Endothelial cell of umbilical vein (primary cell): ENCODE data around the gene TSFM. TPM values are rescaled to one million over a fixed set of nuclear protein-coding genes. Genes with fewer than 3 reads are reported as not detected.
A peak's percentile ranks its signal among the peaks of the same experiment; 100 is the strongest.

Experiments
- BruUV-seq: library from RNA; stranded (reverse); fragments of 400-500 nt; replicated peaks from 2 replicates; lab custom pipeline; 2021; lab: Mats Ljungman, UMichigan
- CTCF ChIA-PET: fragments of 300-600, 350-600 bp; sonication (Branson Sonifier 250); formaldehyde crosslinking; loops from one replicate; lab custom pipeline; 2021; ENCODE audit warnings: antibody characterized with exemption, inconsistent platforms; lab: Charles Lee
- POLR2A ChIA-PET: fragments of 300-600, 350-600 bp; sonication (Branson Sonifier 250); formaldehyde crosslinking; loops from one replicate; lab custom pipeline; 2021; ENCODE audit warnings: antibody characterized with exemption, inconsistent platforms; lab: Charles Lee
- DNase-seq: peaks from one replicate; pipeline ENCODE4 v3.0.0-alpha.2; 2011; ENCODE audit warnings: low read depth, low spot score
- FAIRE-seq: peaks from 2 replicates; lab custom pipeline; 2011; peaks lifted over from hg19 to GRCh38; lab: Jason Lieb, UNC
- H2AFZ ChIP-seq: 2 replicates; pipeline ENCODE4 v1.6.0; 2012; ENCODE audit warnings: low read depth, low read length, control low read depth, inconsistent platforms
- H3K27ac ChIP-seq: 2 replicates; pipeline ENCODE4 v1.5.1; 2011; ENCODE audit warnings: low read depth, mild to moderate bottlenecking, control low read depth, low read length, moderate library complexity; ENCODE audit not compliant: insufficient read depth
- H3K27me3 ChIP-seq, 2 experiments: 2 replicates each; pipeline versions ENCODE4 v1.6.0 to v1.6.1; 2011; ENCODE audit warnings: low read length in 2 of 2, mixed read lengths in 1 of 2; ENCODE audit not compliant: control insufficient read depth in 2 of 2, insufficient read depth in 2 of 2
- H3K36me3 ChIP-seq, 2 experiments: 2 replicates in 1 of 2; 3 replicates in 1 of 2; pipeline ENCODE4 v1.5.1; 2011; ENCODE audit warnings: low read length in 2 of 2, mild to moderate bottlenecking in 1 of 2, moderate library complexity in 1 of 2; ENCODE audit not compliant: control insufficient read depth in 2 of 2, insufficient read depth in 2 of 2; ENCODE audit errors: extremely low read depth in 1 of 2
- H3K4me1 ChIP-seq: 3 replicates; pipeline ENCODE4 v1.5.1; 2011; ENCODE audit warnings: mild to moderate bottlenecking, low read length; ENCODE audit not compliant: control insufficient read depth, insufficient read depth; ENCODE audit errors: extremely low read depth
- H3K4me2 ChIP-seq: 2 replicates; pipeline ENCODE4 v1.6.1; 2011; ENCODE audit warnings: low read length, control low read depth, mixed read lengths; ENCODE audit not compliant: insufficient read depth
- H3K4me3 ChIP-seq, 3 experiments: fragments of 200-600 bp in 1 of 3; sonication (generic), shearing (Covaris generic) in 1 of 3; replicated peaks in 1 of 3; 2 replicates each; pipeline ENCODE4 v1.5.1; 2011 to 2016; ENCODE audit warnings: control low read depth in 3 of 3, low read length in 3 of 3, mild to moderate bottlenecking in 2 of 3, inconsistent platforms in 1 of 3, low read depth in 1 of 3, moderate library complexity in 1 of 3; ENCODE audit not compliant: insufficient read depth in 1 of 3
- H3K79me2 ChIP-seq: 2 replicates; pipeline ENCODE4 v1.6.0; 2012; ENCODE audit warnings: low read length, inconsistent platforms; ENCODE audit not compliant: control insufficient read depth, insufficient read depth
- H3K9ac ChIP-seq: replicated peaks from 2 replicates; pipeline ENCODE3; 2011; ENCODE audit warnings: low read length, control low read depth; ENCODE audit not compliant: insufficient read depth; ENCODE audit errors: extremely low read depth
- H3K9me1 ChIP-seq: replicated peaks from 3 replicates; pipeline ENCODE4 v1.6.0; 2011; ENCODE audit warnings: mild to moderate bottlenecking, low read length; ENCODE audit not compliant: control insufficient read depth, insufficient read depth; ENCODE audit errors: extremely low read depth
- H3K9me3 ChIP-seq: replicated peaks from 2 replicates; pipeline ENCODE4 v1.5.1; 2012; ENCODE audit warnings: low read length, inconsistent platforms; ENCODE audit not compliant: control insufficient read depth, insufficient read depth
- H4K20me1 ChIP-seq: replicated peaks from 2 replicates; pipeline ENCODE3; 2011; ENCODE audit warnings: mild to moderate bottlenecking, low read length; ENCODE audit not compliant: control insufficient read depth, insufficient read depth; ENCODE audit errors: extremely low read depth
- CTCF ChIP-seq, 2 donors: IDR thresholded peaks; 1 replicate in 1 of 2; 2 replicates in 1 of 2; pipeline ENCODE4 v1.5.1; 2011; ENCODE audit warnings: low read length in 2 of 2, mild to moderate bottlenecking in 2 of 2, moderate library complexity in 2 of 2, control low read depth in 1 of 2, inconsistent platforms in 1 of 2, low read depth in 1 of 2; ENCODE audit not compliant: insufficient read depth in 1 of 2; ENCODE audit errors: extremely low read depth in 1 of 2
- EZH2 ChIP-seq: IDR thresholded peaks from 2 replicates; pipeline ENCODE4 v1.6.1; 2012; ENCODE audit warnings: borderline replicate concordance, low read depth, mild to moderate bottlenecking, moderate library complexity, low read length, inconsistent platforms; ENCODE audit not compliant: severe bottlenecking
- FOS ChIP-seq: IDR thresholded peaks from 2 replicates; pipeline ENCODE4 v1.6.1; 2011; ENCODE audit warnings: mild to moderate bottlenecking, low read length, moderate library complexity, borderline replicate concordance; ENCODE audit not compliant: insufficient read depth
- GATA2 ChIP-seq: IDR thresholded peaks from 2 replicates; pipeline ENCODE4 v1.7.0; 2011; ENCODE audit warnings: low read depth, mild to moderate bottlenecking, moderate library complexity, mixed read lengths, low read length; ENCODE audit not compliant: insufficient read length, insufficient read depth
- JUN ChIP-seq: IDR thresholded peaks from 2 replicates; pipeline ENCODE4 v1.6.1; 2011; ENCODE audit warnings: borderline replicate concordance, low read depth; ENCODE audit not compliant: insufficient read length, insufficient read depth
- MAX ChIP-seq: IDR thresholded peaks from 2 replicates; pipeline ENCODE4 v1.6.1; 2011; ENCODE audit not compliant: insufficient read depth, insufficient read length
- MYC ChIP-seq: IDR thresholded peaks from one replicate; pipeline ENCODE4 v1.6.1; 2011; ENCODE audit warnings: mild to moderate bottlenecking, low read depth, low read length
- POLR2A ChIP-seq: IDR thresholded peaks from 2 replicates; pipeline ENCODE4 v1.6.1; 2012; ENCODE audit warnings: low read depth, mild to moderate bottlenecking, control low read depth, low read length
- POLR2AphosphoS5 ChIP-seq: IDR thresholded peaks from 2 replicates; pipeline ENCODE4 v1.6.1; 2012; ENCODE audit warnings: low read depth, mild to moderate bottlenecking, control low read depth, low read length, moderate library complexity; ENCODE audit not compliant: insufficient read depth
- dilution Hi-C: fragments of 300-500 bp; cut with MboI; formaldehyde crosslinking; loops from one replicate; pipeline ENCODE4 v1.15.0; 2019; ENCODE audit warnings: low sequenced_read_pairs; ENCODE audit not compliant: extremely low pct_ligation_motif_present
- intact Hi-C: fragments of 100-400 bp; cut with micrococcal nuclease; formaldehyde crosslinking; loops from one replicate; pipeline ENCODE4 v1.10.0; 2022
- polyA plus RNA-seq, 4 experiments: library from polyadenylated mRNA; depleted of rRNA in 3 of 4; stranded (reverse) in 3 of 4; unstranded in 1 of 4; fragments of >200 nt; gene quantifications; 2 replicates each; pipeline versions ENCODE4 v1.2.1 to v1.2.3, GENCODE V29; 2011 to 2012; ENCODE audit warnings: missing spikeins in 1 of 4
- total RNA-seq: library from RNA; stranded (reverse); gene quantifications from 2 replicates; pipeline ENCODE4 v1.2.3, GENCODE V29; 2021

The TSFM gene
- total and polyA plus RNA-seq, 2 donors (not counting 3 experiments of a cell fraction or from before 2014, with no cell fraction given), result 16.5 to 41.8 TPM

GRCh38 chr12:57766464-57767304, 15.9 kb upstream of the TSFM start, which contains the start of gene CYP27B1:
CYP27B1 (minus strand) TSS chr12:57767078; CDS start chr12:57767041, 37 bp downstream.
- dilution Hi-C loops, result no loop called here
- no peak for DNase-seq
- no peak within 1 kb of the TSS for H3K9ac ChIP-seq

GRCh38 chr12:57767305-57767698, 15.3 kb upstream of the TSFM start:
- Histone ChIP-seq H3K27me3 (peaks cover 33 to 35% of the 10 kb centered on the region in 2 experiments), H3K9me1 (no peaks in the 10 kb centered on the region), H4K20me1 (no peaks in the 10 kb centered on the region), H3K4me1 (peaks cover 25% of the 10 kb centered on the region), H3K4me3 (no peak overlapping the region), H3K27ac (no peak overlapping the region), H3K4me2 (no peak overlapping the region), H3K36me3 (peaks cover 0 to 2% of the 10 kb centered on the region in 2 experiments), H2AFZ (no peak overlapping the region), H3K9ac (no peak overlapping the region), H3K9me3 (no peaks in the 10 kb centered on the region), H3K79me2 (peaks cover 2% of the 10 kb centered on the region)
- dilution Hi-C loops, result no loop called here
- no peak for DNase-seq
- TF ChIP-seq MYC (no peak), CTCF (IDR thresholded peaks at IDR 0.05; ENCODE audit: extremely low read depth in 1 of 2, insufficient read depth in 1 of 2, low read depth in 1 of 2, low read length in 2 of 2) (no peak), MAX (no peak), JUN (no peak), FOS (no peak), GATA2 (no peak), POLR2A (no peak), POLR2AphosphoS5 (no peak), EZH2 (no peak)
- no peak for FAIRE-seq
- POLR2A ChIA-PET, result no interaction called here
- intact Hi-C loops, result no loop called here
- CTCF ChIA-PET, result interaction anchor here (1.2 to 4.6 kb wide), 4 partner anchors 7 to 41 kb away, joined by 3 to 48 read pairs (median 4); partner anchors contain the start of genes MARCHF9 and TSFM
- BruUV-seq, result no TSS peak

More at GRCh38 chr12:57766464-57767304, 15.9 kb upstream of the TSFM start, which contains the start of gene CYP27B1:
- POLR2A ChIA-PET, result no interaction called here
- Histone ChIP-seq H3K27ac (no peak within 1 kb of the TSS), H4K20me1 (no peaks in the 10 kb centered on the region), H3K9me1 (no peaks in the 10 kb centered on the region), H3K27me3 (peaks cover 33 to 35% of the 10 kb centered on the region in 2 experiments), H3K36me3 (peaks cover 0 to 2% of the 10 kb centered on the region in 2 experiments), H2AFZ (no peak within 1 kb of the TSS), H3K79me2 (peaks cover 2% of the 10 kb centered on the region), H3K4me2 (peak within 1 kb of the TSS; percentile 5), H3K9me3 (no peaks in the 10 kb centered on the region), H3K4me3 (no peak within 1 kb of the TSS), H3K4me1 (peaks cover 25% of the 10 kb centered on the region)
- intact Hi-C loops, result no loop called here
- no peak for FAIRE-seq
- TF ChIP-seq FOS (no peak), GATA2 (peak; percentile 61)
- no TSS peak for BruUV-seq
- CTCF ChIA-PET, result interaction anchor here (0.9 to 4.6 kb wide), 6 partner anchors 11 to 139 kb away, joined by 3 to 48 read pairs (median 4); partner anchors contain the start of genes MARCHF9 and TSFM
